K562 (cell line): ENCODE data around the gene RHD. TPM values are rescaled to one million over a fixed set of nuclear protein-coding genes. Genes with fewer than 3 reads are reported as not detected.
A peak's percentile ranks its signal among the peaks of the same experiment; 100 is the strongest.

Experiments used
- ARNT ChIP-seq, 2 experiments: fragments of 450-650 bp; IDR thresholded peaks; 2 replicates each; pipeline ENCODE4 v1.6.1; 2016; ENCODE audit warnings: mild to moderate bottlenecking in 1 of 2
- BRF1 ChIP-seq: IDR thresholded peaks from 3 replicates; pipeline ENCODE4 v1.6.1; 2011; ENCODE audit warnings: borderline replicate concordance, mild to moderate bottlenecking; ENCODE audit not compliant: insufficient read length; ENCODE audit errors: extremely low read depth
- CREB5 ChIP-seq: fragments of 250-450 bp; sonication (Bioruptor Pico); IDR thresholded peaks from 2 replicates; pipeline ENCODE4 v1.5.0; 2020; ENCODE audit warnings: mild to moderate bottlenecking
- CTCF ChIP-seq, 3 experiments: IDR thresholded peaks in 2 of 3; conservative IDR thresholded peaks in 1 of 3; 2 replicates each; pipeline ENCODE4 v1.5.1; 2011 to 2012; ENCODE audit warnings: low read length in 3 of 3, mild to moderate bottlenecking in 3 of 3, control low read depth in 2 of 3, improper control_type of control experiment in 1 of 3, inconsistent platforms in 1 of 3, low read depth in 1 of 3, mixed read lengths in 1 of 3, moderate library complexity in 1 of 3; ENCODE audit not compliant: insufficient read depth in 2 of 3
- FOXK1 ChIP-seq: sonication (generic); formaldehyde crosslinking; IDR thresholded peaks from 2 replicates; pipeline ENCODE4 v1.8.0; 2022; ENCODE audit warnings: missing genetic modification reagents, mild to moderate bottlenecking, borderline replicate concordance
- FUS ChIP-seq: fragments of 200-400 bp; formaldehyde crosslinking; optimal IDR thresholded peaks from 2 replicates; pipeline ENCODE3; 2017; ENCODE audit warnings: low read depth, low read length
- IRF9 ChIP-seq: fragments of 450-650 bp; IDR thresholded peaks from 2 replicates; pipeline ENCODE4 v1.6.1; 2016; ENCODE audit warnings: missing biosample characterization, missing genetic modification characterization
- MNT ChIP-seq, 2 experiments: fragments of 450-650 bp; conservative IDR thresholded peaks; 2 replicates each; pipeline ENCODE4 v1.6.1; 2017; ENCODE audit warnings: mild to moderate bottlenecking in 2 of 2, moderate library complexity in 2 of 2
- SIRT6 ChIP-seq: IDR thresholded peaks from one replicate; pipeline ENCODE4 v1.6.1; 2012; ENCODE audit warnings: low read depth, mild to moderate bottlenecking, control low read depth, inconsistent platforms, low read length, moderate library complexity
- THAP7 ChIP-seq: fragments of 250-450 bp; sonication (Bioruptor Pico); IDR thresholded peaks from 2 replicates; pipeline ENCODE4 v1.5.0; 2021
- ZBTB49 ChIP-seq: sonication (generic); formaldehyde crosslinking; IDR thresholded peaks from 2 replicates; pipeline ENCODE4 v1.8.0; 2022; ENCODE audit warnings: missing genetic modification reagents, mild to moderate bottlenecking, borderline replicate concordance
- ZBTB9 ChIP-seq: fragments of 450-650 bp; formaldehyde crosslinking; IDR thresholded peaks from 2 replicates; pipeline ENCODE4 v1.4.0; 2020; ENCODE audit warnings: mild to moderate bottlenecking, moderate library complexity
- ZFP1 ChIP-seq: fragments of 450-650 bp; formaldehyde crosslinking; IDR thresholded peaks from 2 replicates; pipeline ENCODE4 v1.4.0; 2020; ENCODE audit warnings: mild to moderate bottlenecking, mixed read lengths
- ZNF354B ChIP-seq: fragments of 250-450 bp; sonication (Bioruptor Pico); IDR thresholded peaks from 2 replicates; pipeline ENCODE4 v1.4.0; 2020
- ZNF830 ChIP-seq: fragments of 250-450 bp; sonication (Bioruptor Pico); IDR thresholded peaks from 2 replicates; pipeline ENCODE4 v1.5.0; 2021; ENCODE audit warnings: mild to moderate bottlenecking
- polyA plus RNA-seq, 8 experiments: library from polyadenylated mRNA; depleted of rRNA in 4 of 8; stranded (reverse) in 5 of 8; unstranded in 3 of 8; fragments of >200 nt; fragmentation: Nextera tagmentation in 2 of 8; fragmentation: Illumina TruSeq in 1 of 8; extraction: Ambion mirVana in 2 of 8; extraction: Trizol in 1 of 8; gene quantifications; 2 replicates each; pipeline versions ENCODE4 v1.2.1 to v1.2.3, GENCODE V29; 2011 to 2014; ENCODE audit warnings: inconsistent platforms in 1 of 8, missing spikeins in 1 of 8
- total RNA-seq, 7 experiments: library from RNA; depleted of rRNA in 6 of 7; stranded (reverse); fragments of >200 nt in 6 of 7; fragmentation: Illumina TruSeq in 2 of 7; extraction: Trizol in 2 of 7; gene quantifications; 2 replicates each; pipeline versions ENCODE4 v1.2.1 to v1.2.3, GENCODE V29; 2011 to 2021; ENCODE audit warnings: low replicate concordance in 1 of 7

RHD gene
- total and polyA plus RNA-seq, 9 of the 15 experiments (the other 6 are each of a cell fraction or from before 2014, with no cell fraction given), result 8.8 to 32.4 (median 15.0) TPM

- TF ChIP-seq CTCF (IDR thresholded peaks at IDR 0.05 in 2 of 3, conservative IDR thresholded peaks at IDR 0.05 in 1 of 3; ENCODE audit: insufficient read depth in 2 of 3, low read depth in 1 of 3, low read length in 3 of 3) (no peak), SIRT6 (no peak), FOXK1 (CRISPR knock-in tag) (peak; percentile 74; the same call in 1 of the 2 replicates), FUS (no peak), MNT (conservative IDR thresholded peaks at IDR 0.05) (peak; percentile 85 to 88), BRF1 (no peak), ARNT (IDR thresholded peaks at IDR 0.05) (peak in 1 of 2 experiments; percentile 29; a peak in 1 of 4 replicates), THAP7 (peak; percentile 71; the same call in 1 of the 2 replicates), ZBTB9 (CRISPR knock-in tag) (peak; percentile 96), CREB5 (0 out of 2 replicates have a peak, but pooled peaks have one; percentile 60), ZFP1 (CRISPR knock-in tag) (peak; percentile 62; the same call in 1 of the 2 replicates), ZNF354B (CRISPR knock-in tag) (0 out of 2 replicates have a peak, but pooled peaks have one; percentile 5), ZNF830 (CRISPR knock-in tag) (peak; percentile 82; the same call in 1 of the 2 replicates), ZBTB49 (0 out of 2 replicates have a peak, but pooled peaks have one; percentile 39), IRF9 (tag) (peak; percentile 56; the same call in 1 of the 2 replicates)
These were observed 25.1 kb upstream of the RHD start, which contains the start of gene RSRP1 (continued) for GRCh38 chr1:25247024-25247828.
